ENCODE results near the gene BCO2.
A peak's percentile ranks its signal among the peaks of the same experiment; 100 is the strongest.
"Not testable (repeated sequence)": the region's sequence is repeated elsewhere in the genome, so short reads cannot be mapped to it uniquely, and the experiment has no call there.

The BCO2 gene, protein sequence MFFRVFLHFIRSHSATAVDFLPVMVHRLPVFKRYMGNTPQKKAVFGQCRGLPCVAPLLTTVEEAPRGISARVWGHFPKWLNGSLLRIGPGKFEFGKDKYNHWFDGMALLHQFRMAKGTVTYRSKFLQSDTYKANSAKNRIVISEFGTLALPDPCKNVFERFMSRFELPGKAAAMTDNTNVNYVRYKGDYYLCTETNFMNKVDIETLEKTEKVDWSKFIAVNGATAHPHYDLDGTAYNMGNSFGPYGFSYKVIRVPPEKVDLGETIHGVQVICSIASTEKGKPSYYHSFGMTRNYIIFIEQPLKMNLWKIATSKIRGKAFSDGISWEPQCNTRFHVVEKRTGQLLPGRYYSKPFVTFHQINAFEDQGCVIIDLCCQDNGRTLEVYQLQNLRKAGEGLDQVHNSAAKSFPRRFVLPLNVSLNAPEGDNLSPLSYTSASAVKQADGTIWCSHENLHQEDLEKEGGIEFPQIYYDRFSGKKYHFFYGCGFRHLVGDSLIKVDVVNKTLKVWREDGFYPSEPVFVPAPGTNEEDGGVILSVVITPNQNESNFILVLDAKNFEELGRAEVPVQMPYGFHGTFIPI

GRCh38 chr11:112174789-112175598, at the start of gene BCO2:
Gene BCO2, plus strand, starts transcription at chr11:112175512. Its CDS starts 90 bp downstream, at chr11:112175602.
- peak in 44 of 51 donors; percentile 6 to 96 (median 62) for DNase-seq

DNA sequence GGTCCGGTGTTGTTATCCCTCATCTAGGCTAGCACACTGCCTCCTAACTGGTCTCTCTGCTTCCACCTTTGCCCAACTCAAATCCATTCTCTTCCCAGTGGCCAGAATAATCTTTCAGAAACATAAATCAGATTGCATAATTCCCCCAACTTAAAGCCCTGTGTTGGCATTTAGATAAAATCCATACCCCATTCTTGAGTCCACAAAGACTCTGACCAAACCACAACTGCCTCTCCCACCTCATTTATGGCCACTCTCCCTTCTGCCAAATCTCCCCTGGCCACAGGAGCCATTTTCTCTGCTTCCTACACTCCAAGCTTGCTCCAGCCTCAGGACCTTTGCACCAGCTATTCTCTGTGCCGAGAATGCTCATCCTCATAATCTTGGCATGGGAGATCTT, 48.3 kb upstream of the BCO2 start:
- DNase-seq: no peak

DNA sequence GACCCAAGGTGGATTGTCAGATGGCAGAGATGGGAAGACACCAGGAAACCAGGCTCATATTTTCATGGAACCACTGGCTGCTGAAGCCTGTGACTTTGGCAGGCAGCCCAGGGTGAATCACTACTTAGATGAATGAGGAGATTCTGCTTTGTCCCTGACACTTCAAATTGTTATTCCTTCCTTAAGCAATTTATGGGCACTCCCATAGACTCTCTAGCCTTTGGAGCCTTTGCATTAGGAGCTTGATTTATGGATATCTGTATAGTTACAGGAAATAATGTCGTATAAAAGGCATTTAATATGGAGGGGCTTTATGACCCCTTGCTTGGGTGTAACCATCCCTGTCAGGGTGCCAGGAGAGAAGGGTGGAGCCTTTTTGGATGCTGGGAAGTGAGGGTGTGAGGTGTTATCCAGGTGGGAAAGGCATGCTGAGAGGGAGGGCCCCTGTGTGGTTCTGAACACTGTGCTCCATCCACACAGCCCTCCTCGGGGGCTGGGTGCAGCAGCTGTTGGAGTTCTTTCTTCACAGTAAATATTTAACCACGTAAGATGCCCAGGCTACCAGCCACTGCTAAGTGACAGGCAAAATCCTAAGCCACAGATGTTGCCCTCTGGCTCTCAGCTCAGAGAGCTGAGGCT, 46.7 kb upstream of the BCO2 start:
- DNase-seq: peak in 20 of 51 donors; percentile 2 to 48 (median 17)

DNA sequence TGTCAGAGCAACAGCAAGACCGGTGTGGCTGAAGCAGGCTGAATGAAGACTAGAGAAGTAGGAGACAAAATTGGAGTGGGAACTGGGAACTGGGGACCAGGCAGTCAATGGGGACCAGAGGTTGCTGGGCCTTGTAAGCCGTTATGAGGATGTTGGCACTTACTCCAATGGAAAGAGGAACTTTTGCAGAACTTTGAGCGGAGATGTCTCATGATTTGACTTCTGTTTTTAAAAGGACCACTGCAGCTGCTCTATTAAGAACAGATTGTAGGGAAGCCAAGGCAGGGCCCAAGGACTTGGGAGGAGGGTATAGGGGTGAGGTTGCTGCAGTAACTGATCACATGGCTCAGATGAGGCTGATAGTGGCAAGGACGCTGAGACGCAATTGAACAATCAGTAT, 45.7 kb upstream of the BCO2 start:
- DNase-seq: peak in 11 of 51 donors; percentile 3 to 28 (median 8)

- DNase-seq: no peak
Observed at GRCh38 chr11:112132737-112133136, 42.6 kb upstream of the BCO2 start.

- no peak for DNase-seq
Observed at GRCh38 chr11:112134473-112134872, 40.8 kb upstream of the BCO2 start.

- no peak for DNase-seq
Observed at GRCh38 chr11:112143597-112143996, 31.7 kb upstream of the BCO2 start.

DNA sequence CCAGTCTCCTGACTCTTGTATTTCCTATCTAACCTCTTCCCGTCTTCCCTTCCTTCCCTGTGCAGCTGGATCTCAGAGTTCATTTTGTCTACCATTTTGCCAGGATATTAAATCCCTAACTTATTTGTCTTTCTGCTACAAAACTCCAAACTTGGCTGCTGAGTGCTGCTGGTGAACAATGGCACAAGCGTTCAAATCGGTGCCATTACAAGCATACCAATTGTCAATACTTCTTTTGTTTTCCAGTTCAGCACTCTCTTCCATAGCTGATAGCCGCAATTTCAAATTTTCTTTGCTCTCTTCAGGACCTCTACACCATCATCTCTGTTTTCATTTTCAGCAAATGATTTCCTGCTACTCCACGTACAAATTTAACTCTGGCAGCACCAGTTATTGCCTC, 24.8 kb upstream of the BCO2 start:
- DNase-seq: peak in 6 of 51 donors; percentile 4 to 78 (median 14)

- DNase-seq: no peak
Observed at GRCh38 chr11:112156153-112156955, 19.0 kb upstream of the BCO2 start.

- no peak for DNase-seq
Observed at GRCh38 chr11:112156956-112157766, 18.2 kb upstream of the BCO2 start.

GRCh38 chr11:112159098-112160065, 15.9 kb upstream of the BCO2 start:
- no peak for DNase-seq

GRCh38 chr11:112160091-112160848, 15.0 kb upstream of the BCO2 start:
- DNase-seq: no peak

- no peak for DNase-seq
Observed at GRCh38 chr11:112161012-112161411, 14.3 kb upstream of the BCO2 start.

- not testable (repeated sequence) for DNase-seq
Observed at GRCh38 chr11:112162200-112162599, 13.1 kb upstream of the BCO2 start.

- DNase-seq: no peak
Observed at GRCh38 chr11:112162761-112163546, 12.4 kb upstream of the BCO2 start.

DNA sequence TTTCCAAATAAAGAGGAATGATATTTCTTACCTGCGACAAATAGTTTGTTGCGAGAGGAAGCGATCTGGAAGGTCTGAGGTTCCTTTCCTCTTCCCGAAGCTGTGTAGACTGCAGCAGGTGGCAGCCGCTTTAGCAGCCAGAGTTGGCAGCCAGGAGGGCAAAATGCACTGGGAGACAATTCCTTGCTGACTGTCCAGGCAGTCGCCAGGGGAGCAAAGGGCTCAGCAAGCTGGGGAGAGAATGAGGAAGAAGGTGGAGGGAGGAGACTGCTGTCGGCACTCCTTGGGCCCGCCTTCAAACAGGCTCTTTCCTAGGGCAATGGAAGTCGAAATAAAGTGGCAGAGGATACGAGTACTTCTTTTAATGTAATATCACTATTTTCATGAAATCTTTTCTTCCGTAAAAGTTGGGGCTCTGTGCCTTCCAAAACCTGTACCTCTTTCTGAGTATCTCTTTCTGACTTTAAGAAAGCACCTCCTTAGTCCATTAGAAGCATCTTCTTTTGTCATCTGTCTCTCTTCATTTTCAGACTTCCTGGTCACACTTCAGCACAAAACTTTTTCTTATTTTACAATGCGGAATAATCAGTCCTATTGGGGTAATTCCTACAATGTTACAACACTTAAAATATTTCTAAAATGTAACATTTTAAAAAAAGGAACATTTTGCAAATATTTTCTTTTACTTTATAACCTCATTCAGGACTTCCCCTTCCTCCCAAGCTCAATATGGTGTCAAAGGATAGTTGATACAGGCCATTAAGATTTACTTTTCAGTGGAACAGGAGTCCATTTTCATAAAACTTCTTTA, 11.2 kb upstream of the BCO2 start, which contains the start of gene IL18:
IL18 (minus strand) TSS at position 220 of the 811 bp plus-strand sequence. CDS start 9,041 bp downstream, outside the sequence.
- peak in 11 of 51 donors; percentile 2 to 33 (median 7) for DNase-seq

Measured in hypothalamus (tissue), 51 donors.